HCT116 (cell line): Measurements from ENCODE around the gene STOX2. TPM values are rescaled to one million over a fixed set of nuclear protein-coding genes. Genes with fewer than 3 reads are reported as not detected.

Experiments
- ATAC-seq: fragments of 200-7000 bp; cut with Tn5 transposase; 2 replicates; pipeline ENCODE4 v1.9.1; 2020; ENCODE audit warnings: mild to moderate bottlenecking, moderate library complexity
- BruUV-seq: library from RNA; stranded (reverse); fragments of 400-500 nt; replicated peaks from 2 replicates; lab custom pipeline; 2021; lab: Mats Ljungman, UMichigan
- CTCF ChIA-PET: fragments of 300-600 bp; sonication (Branson Sonifier 250); formaldehyde crosslinking; loops from one replicate; lab custom pipeline; 2021; ENCODE audit warnings: antibody characterized with exemption; lab: Charles Lee
- POLR2A ChIA-PET: fragments of 300-600, 350-600 bp; sonication (Branson Sonifier 250); formaldehyde crosslinking; loops from one replicate; lab custom pipeline; 2021; ENCODE audit warnings: antibody characterized with exemption; lab: Charles Lee
- RAD21 ChIA-PET, 2 experiments: fragments of 300-600 bp; sonication (Branson Sonifier 250); formaldehyde crosslinking; loops; one replicate each; lab custom pipeline; 2023; ENCODE audit warnings: low total read pairs in 2 of 2; ENCODE audit not compliant: uncharacterized antibody in 2 of 2, unreplicated experiment in 2 of 2, low non-redundant PET in 1 of 2; lab: Charles Lee
- DNase-seq: peaks from one replicate; pipeline ENCODE4 v3.0.0-alpha.2; 2010; ENCODE audit warnings: low read depth, low spot score
- H2AFZ ChIP-seq: fragments of 200-600 bp; shearing (Covaris generic), sonication (generic); 2 replicates; pipeline ENCODE4 v1.6.1; 2017; ENCODE audit warnings: low read depth, mixed run types, mixed read lengths, antibody characterized with exemption, low read length; ENCODE audit not compliant: poor library complexity, severe bottlenecking
- H3K27ac ChIP-seq: 2 replicates; pipeline ENCODE4 v1.5.1; 2012; ENCODE audit warnings: low read depth, low read length
- H3K27me3 ChIP-seq: fragments of 200-600 bp; sonication (generic); 2 replicates; pipeline ENCODE4 v1.6.1; 2016; ENCODE audit warnings: mixed run types, low read length, mixed read lengths; ENCODE audit not compliant: insufficient read depth
- H3K36me3 ChIP-seq, 2 experiments: fragments of 200-500 bp in 1 of 2; fragments of 200-600 bp in 1 of 2; sonication (Bioruptor generic) in 1 of 2; sonication (generic) in 1 of 2; 2 replicates each; pipeline versions ENCODE4 v1.5.1 to v1.6.1; 2014 to 2016; ENCODE audit warnings: low read length in 2 of 2, inconsistent platforms in 1 of 2, mixed read lengths in 1 of 2, mixed run types in 1 of 2; ENCODE audit not compliant: insufficient read depth in 2 of 2, control insufficient read depth in 1 of 2
- H3K4me1 ChIP-seq, 2 experiments: fragments of 200-600 bp in 1 of 2; sonication (generic) in 1 of 2; 2 replicates each; pipeline versions ENCODE4 v1.5.1 to v1.6.1; 2012 to 2017; ENCODE audit warnings: low read length in 2 of 2, inconsistent platforms in 1 of 2, mild to moderate bottlenecking in 1 of 2, mixed read lengths in 1 of 2, mixed run types in 1 of 2, moderate library complexity in 1 of 2; ENCODE audit not compliant: insufficient read depth in 2 of 2, control insufficient read depth in 1 of 2
- H3K4me2 ChIP-seq: fragments of 200-600 bp; sonication (generic); 2 replicates; pipeline ENCODE4 v1.6.1; 2017; ENCODE audit warnings: mixed run types, low read length, mixed read lengths
- H3K4me3 ChIP-seq, 2 experiments: fragments of 200-600 bp in 1 of 2; sonication (generic) in 1 of 2; replicated peaks in 1 of 2; 2 replicates each; pipeline ENCODE4 v1.5.1; 2011 to 2016; ENCODE audit warnings: low read length in 2 of 2, control low read depth in 1 of 2, low read depth in 1 of 2, mild to moderate bottlenecking in 1 of 2, mixed read lengths in 1 of 2, mixed run types in 1 of 2
- H3K79me2 ChIP-seq: fragments of 200-600 bp; sonication (generic); 2 replicates; pipeline ENCODE4 v1.6.1; 2017; ENCODE audit warnings: mild to moderate bottlenecking, mixed run types, low read length, moderate library complexity, mixed read lengths; ENCODE audit not compliant: insufficient read depth
- H3K9ac ChIP-seq: fragments of 200-600 bp; sonication (generic); 2 replicates; pipeline ENCODE4 v1.6.1; 2016; ENCODE audit warnings: low read length, mixed read lengths
- H3K9me2 ChIP-seq: fragments of 200-600 bp; sonication (generic), shearing (Covaris generic); 2 replicates; pipeline ENCODE4 v1.6.1; 2017; ENCODE audit warnings: mixed run types, mild to moderate bottlenecking, moderate library complexity; ENCODE audit not compliant: insufficient read depth
- H3K9me3 ChIP-seq, 2 experiments: fragments of 200-500 bp in 1 of 2; fragments of 200-600 bp in 1 of 2; sonication (Bioruptor generic) in 1 of 2; sonication (generic) in 1 of 2; 2 replicates each; pipeline ENCODE4 v1.6.1; 2014 to 2017; ENCODE audit warnings: low read length in 2 of 2, mixed read lengths in 2 of 2, inconsistent platforms in 1 of 2, low read depth in 1 of 2, mild to moderate bottlenecking in 1 of 2, mixed run types in 1 of 2, moderate library complexity in 1 of 2; ENCODE audit not compliant: control insufficient read depth in 1 of 2, insufficient read depth in 1 of 2
- H4K20me1 ChIP-seq: fragments of 200-600 bp; sonication (generic), shearing (Covaris generic); 2 replicates; pipeline ENCODE4 v1.6.1; 2017; ENCODE audit warnings: mixed run types, mild to moderate bottlenecking, moderate library complexity; ENCODE audit not compliant: insufficient read depth
- ATF3 ChIP-seq: IDR thresholded peaks from 2 replicates; pipeline ENCODE4 v1.6.1; 2012
- CBX3 ChIP-seq: IDR thresholded peaks from 2 replicates; pipeline ENCODE4 v1.6.1; 2012; ENCODE audit warnings: low read depth
- CEBPB ChIP-seq: IDR thresholded peaks from 2 replicates; pipeline ENCODE4 v1.6.1; 2012; ENCODE audit warnings: low read depth
- CTCF ChIP-seq, 3 experiments: fragments of 200-600 bp in 1 of 3; sonication (generic) in 1 of 3; IDR thresholded peaks in 2 of 3; conservative IDR thresholded peaks in 1 of 3; 2 replicates each; pipeline ENCODE4 v1.5.1; 2012 to 2017; ENCODE audit warnings: low read depth in 2 of 3, low read length in 2 of 3, antibody characterized with exemption in 1 of 3, borderline replicate concordance in 1 of 3, control low read depth in 1 of 3, mild to moderate bottlenecking in 1 of 3, mixed read lengths in 1 of 3, mixed run types in 1 of 3, moderate library complexity in 1 of 3; ENCODE audit not compliant: insufficient read depth in 1 of 3
- EGR1 ChIP-seq: IDR thresholded peaks from 2 replicates; pipeline ENCODE4 v1.6.1; 2012; ENCODE audit warnings: low read depth
- EZH2phosphoT487 ChIP-seq: fragments of 200-600 bp; IDR thresholded peaks from 2 replicates; pipeline ENCODE4 v1.6.1; 2018; ENCODE audit warnings: antibody characterized with exemption, borderline replicate concordance
- JUND ChIP-seq: IDR thresholded peaks from 2 replicates; pipeline ENCODE4 v1.6.1; 2012
- MAX ChIP-seq: IDR thresholded peaks from 2 replicates; pipeline ENCODE4 v1.6.1; 2012
- RAD21 ChIP-seq: IDR thresholded peaks from 2 replicates; pipeline ENCODE4 v1.6.1; 2012; ENCODE audit warnings: low read depth, mild to moderate bottlenecking
- SIN3A ChIP-seq: IDR thresholded peaks from 2 replicates; pipeline ENCODE4 v1.6.1; 2012; ENCODE audit warnings: low read depth
- SP1 ChIP-seq: IDR thresholded peaks from 2 replicates; pipeline ENCODE4 v1.6.1; 2012; ENCODE audit warnings: low read depth
- TCF7L2 ChIP-seq: IDR thresholded peaks from 2 replicates; pipeline ENCODE4 v1.7.0; 2011; ENCODE audit warnings: borderline replicate concordance, inconsistent platforms; ENCODE audit not compliant: insufficient read depth, insufficient read length; ENCODE audit errors: extremely low read depth
- ZNF274 ChIP-seq: fragments of 200-500 bp; sonication (Bioruptor generic); IDR thresholded peaks from 2 replicates; pipeline ENCODE4 v1.6.1; 2014; ENCODE audit warnings: mild to moderate bottlenecking, low read depth, low read length, inconsistent platforms
- intact Hi-C: fragments of 100-400 bp; cut with micrococcal nuclease; formaldehyde crosslinking; loops from 2 replicates; pipeline ENCODE4 v1.10.0; 2022
- total RNA-seq: library from RNA; stranded (reverse); gene quantifications from one replicate; pipeline ENCODE4 v1.2.1, GENCODE V29; 2021; ENCODE audit not compliant: unreplicated experiment
- TF ChIP-seq, protein P1 (sequence below): IDR thresholded peaks from 2 replicates; pipeline ENCODE4 v1.6.1; 2011; ENCODE audit warnings: mild to moderate bottlenecking, low read length, moderate library complexity; ENCODE audit not compliant: insufficient replicate concordance; ENCODE audit errors: extremely low read depth

Gene STOX2
- total RNA-seq, 1 experiment from 2014 or later, result 6.3 TPM

- no TSS peak for BruUV-seq
- DNase-seq, result no peak
- ChIA-PET CTCF (no interaction called here), RAD21 (no interaction called here), POLR2A (no interaction called here)
- no peak overlapping the region for H3K27ac ChIP-seq
- no peak for TF ChIP-seq SIN3A
- TF ChIP-seq JUND, result no peak
- TF ChIP-seq SP1, result no peak
- no peak for TF ChIP-seq RAD21
- TF ChIP-seq EGR1, result no peak
- no peaks in the 10 kb centered on the region for H3K4me1 ChIP-seq
- intact Hi-C loops, result no loop called here
- H4K20me1 ChIP-seq, result no peaks in the 10 kb centered on the region
- H3K4me3 ChIP-seq, result no peak overlapping the region
- H3K9me2 ChIP-seq, result no peaks in the 10 kb centered on the region
- no peak overlapping the region for H2AFZ ChIP-seq
- H3K27me3 ChIP-seq, result no peaks in the 10 kb centered on the region
- H3K36me3 ChIP-seq, result no peaks in the 10 kb centered on the region
- no peaks in the 10 kb centered on the region for H3K79me2 ChIP-seq
- no peaks in the 10 kb centered on the region for H3K9me3 ChIP-seq
- no peak overlapping the region for H3K4me2 ChIP-seq
- no peak for ATAC-seq
- H3K9ac ChIP-seq, result no peak overlapping the region
These were observed 31.5 kb upstream of the STOX2 start for GRCh38 chr4:183873409-183874185.

DNA sequence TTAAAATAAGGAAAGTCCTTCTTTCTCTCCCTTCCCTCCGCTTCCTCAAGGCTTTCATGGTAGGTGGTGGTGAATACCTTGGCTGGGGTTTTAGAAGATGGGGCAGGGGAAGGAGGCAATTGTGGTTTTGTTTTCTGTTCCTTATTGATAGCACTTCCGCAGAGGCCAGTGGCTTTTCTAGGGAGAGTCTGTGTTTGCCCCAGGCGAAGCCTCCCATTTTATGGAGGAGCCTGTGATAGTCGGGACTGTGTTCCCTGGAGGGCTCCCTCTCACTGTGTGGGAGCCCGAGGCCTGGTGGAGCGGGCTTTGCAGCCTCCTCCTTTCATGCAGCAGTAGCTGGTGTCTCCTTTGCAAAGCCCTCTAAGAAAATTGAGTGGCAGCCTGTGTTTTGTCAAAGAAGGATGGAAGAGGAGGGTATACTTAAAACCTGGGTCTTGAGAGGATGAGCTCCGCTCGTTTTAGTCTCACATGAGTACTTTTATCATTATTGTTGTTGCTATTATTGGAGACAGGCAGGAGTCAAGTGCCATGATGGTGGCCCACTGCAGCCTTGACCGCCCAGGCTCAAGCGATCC, 29.8 kb upstream of the STOX2 start:
- ATAC-seq, result no peak
- no peaks in the 10 kb centered on the region for H3K27me3 ChIP-seq
- H3K9me3 ChIP-seq, result no peaks in the 10 kb centered on the region
- ChIA-PET POLR2A (no interaction called here), RAD21 (no interaction called here), CTCF (no interaction called here)
- H3K79me2 ChIP-seq, result no peaks in the 10 kb centered on the region
- H3K4me3 ChIP-seq, result no peak overlapping the region
- no peaks in the 10 kb centered on the region for H3K9me2 ChIP-seq
- intact Hi-C loops, result no loop called here
- H4K20me1 ChIP-seq, result no peaks in the 10 kb centered on the region
- no peak overlapping the region for H2AFZ ChIP-seq
- H3K4me1 ChIP-seq, result no peaks in the 10 kb centered on the region
- H3K36me3 ChIP-seq, result no peaks in the 10 kb centered on the region
- no peak overlapping the region for H3K9ac ChIP-seq
- no TSS peak for BruUV-seq
- DNase-seq, result no peak
- H3K27ac ChIP-seq, result no peak overlapping the region
- H3K4me2 ChIP-seq, result no peak overlapping the region
- no peak for TF ChIP-seq CBX3
- no peak for TF ChIP-seq CTCF (IDR thresholded peaks at IDR 0.05 in 2 of 3, conservative IDR thresholded peaks at IDR 0.05 in 1 of 3; ENCODE audit: borderline replicate concordance in 1 of 3, insufficient read depth in 1 of 3, low read depth in 2 of 3, low read length in 2 of 3)
- no peak for TF ChIP-seq JUND
- TF ChIP-seq EGR1, result no peak
- TF ChIP-seq MAX, result no peak
- TF ChIP-seq, protein P1, sequence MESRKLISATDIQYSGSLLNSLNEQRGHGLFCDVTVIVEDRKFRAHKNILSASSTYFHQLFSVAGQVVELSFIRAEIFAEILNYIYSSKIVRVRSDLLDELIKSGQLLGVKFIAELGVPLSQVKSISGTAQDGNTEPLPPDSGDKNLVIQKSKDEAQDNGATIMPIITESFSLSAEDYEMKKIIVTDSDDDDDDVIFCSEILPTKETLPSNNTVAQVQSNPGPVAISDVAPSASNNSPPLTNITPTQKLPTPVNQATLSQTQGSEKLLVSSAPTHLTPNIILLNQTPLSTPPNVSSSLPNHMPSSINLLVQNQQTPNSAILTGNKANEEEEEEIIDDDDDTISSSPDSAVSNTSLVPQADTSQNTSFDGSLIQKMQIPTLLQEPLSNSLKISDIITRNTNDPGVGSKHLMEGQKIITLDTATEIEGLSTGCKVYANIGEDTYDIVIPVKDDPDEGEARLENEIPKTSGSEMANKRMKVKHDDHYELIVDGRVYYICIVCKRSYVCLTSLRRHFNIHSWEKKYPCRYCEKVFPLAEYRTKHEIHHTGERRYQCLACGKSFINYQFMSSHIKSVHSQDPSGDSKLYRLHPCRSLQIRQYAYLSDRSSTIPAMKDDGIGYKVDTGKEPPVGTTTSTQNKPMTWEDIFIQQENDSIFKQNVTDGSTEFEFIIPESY, result no peak
- no peak for TF ChIP-seq EZH2phosphoT487
- TF ChIP-seq ATF3, result no peak
- no peak for TF ChIP-seq CEBPB
- TF ChIP-seq ZNF274, result no peak
- no peak for TF ChIP-seq TCF7L2
